HG03108 (cell line): ENCODE results near the gene IFT80.
"Not testable (repeated sequence)": the region's sequence is repeated elsewhere in the genome, so short reads cannot be mapped to it uniquely, and the experiment has no call there.

Experiments used
- ATAC-seq: cut with Tn5 transposase; IDR thresholded peaks from one replicate; pipeline ENCODE4 v1.9.1; 2021; ENCODE audit warnings: moderate library complexity; ENCODE audit not compliant: unreplicated experiment

The IFT80 gene

DNA sequence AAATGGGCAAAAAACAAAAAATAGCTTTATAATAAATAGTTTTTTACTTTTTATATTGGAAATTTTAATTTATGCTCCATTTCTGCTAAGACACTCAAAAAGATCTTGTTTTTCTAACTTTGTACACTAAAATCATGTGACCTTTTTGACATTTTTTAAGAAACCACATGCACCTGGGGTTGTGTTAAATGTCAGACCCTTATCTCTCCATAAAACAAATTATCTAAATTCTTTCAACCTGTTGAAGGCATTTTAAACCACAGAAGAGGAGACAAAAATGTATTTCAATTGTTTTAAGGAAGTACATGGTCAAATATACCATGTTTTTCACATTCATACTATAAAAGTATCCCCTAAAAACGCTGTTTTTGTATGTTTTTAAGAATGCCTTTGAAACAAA lies 29.2 kb downstream of the IFT80 start:
- no peak for ATAC-seq

DNA sequence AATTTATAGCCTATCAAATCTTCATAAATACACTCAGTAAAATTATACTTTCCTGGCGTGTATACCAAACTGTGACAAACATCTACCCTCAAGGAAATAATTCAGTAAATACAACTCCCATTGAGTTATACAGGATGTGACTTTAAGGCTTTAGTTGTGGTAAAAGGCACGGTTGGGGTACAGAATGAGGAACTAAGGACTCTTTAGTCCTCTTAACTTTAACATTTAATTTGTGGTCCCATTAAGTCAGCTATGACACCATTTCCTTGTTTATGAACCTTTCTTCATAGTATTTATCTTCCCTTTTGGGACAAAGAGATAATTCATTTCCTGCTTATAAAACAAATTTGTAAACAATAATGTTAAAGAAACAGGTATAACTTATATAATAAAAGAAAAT lies 30.2 kb downstream of the IFT80 start:
- ATAC-seq: peak; percentile 59

DNA sequence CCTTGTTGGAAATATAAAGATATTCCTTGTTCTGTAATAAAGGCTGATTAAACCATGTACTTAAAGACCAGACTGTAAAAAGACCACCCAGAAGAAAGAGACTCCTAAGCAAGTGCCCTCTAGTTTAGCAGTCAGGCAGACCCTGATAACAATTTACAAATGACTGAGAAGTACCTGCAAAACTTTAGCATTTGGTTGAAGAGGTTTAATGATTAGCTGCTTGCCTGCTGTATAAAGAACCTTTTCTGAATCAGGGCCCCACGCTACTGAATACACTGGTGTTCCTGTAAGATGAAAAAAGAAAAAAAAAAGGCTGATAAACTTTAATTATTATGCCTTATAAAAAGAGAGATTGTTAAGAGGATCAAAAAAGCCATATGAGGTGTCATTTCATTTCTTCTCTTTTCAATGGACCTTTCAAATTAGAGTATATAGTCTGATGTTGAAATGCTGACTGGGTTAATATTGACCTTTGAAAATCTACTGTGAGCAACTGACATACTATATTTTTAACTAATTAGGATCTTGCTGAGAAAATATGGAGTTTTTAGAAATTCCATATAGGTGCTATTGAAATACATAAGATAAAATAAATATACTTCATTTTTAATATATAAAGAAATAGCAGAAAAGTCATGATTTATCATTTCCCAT lies 33.0 kb downstream of the IFT80 start:
- ATAC-seq: no peak

GRCh38 chr3:160362896-160363295 lies 36.1 kb downstream of the IFT80 start:
- not testable (repeated sequence) for ATAC-seq

GRCh38 chr3:160355826-160356225 lies 43.2 kb downstream of the IFT80 start:
- no peak for ATAC-seq

DNA sequence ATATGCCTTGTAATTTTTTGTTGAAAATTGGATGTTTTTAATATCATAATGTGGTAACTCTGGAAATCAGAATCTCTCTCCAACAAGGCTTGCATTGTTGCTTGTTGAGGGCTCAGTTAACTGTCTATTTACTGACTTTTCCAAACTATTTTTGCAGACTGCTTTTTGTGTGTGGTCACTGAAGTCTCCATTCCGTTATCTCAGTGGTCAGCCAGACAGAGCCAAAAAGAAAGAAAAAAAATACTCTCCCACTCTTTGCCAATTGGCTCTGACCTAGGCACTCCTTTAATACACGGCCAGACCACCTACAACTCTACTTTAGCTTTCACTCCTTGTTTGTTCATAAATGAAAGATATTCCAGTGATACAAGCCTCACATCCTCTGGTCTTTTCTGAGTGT lies 52.5 kb downstream of the IFT80 start:
- no peak for ATAC-seq

- ATAC-seq: no peak
Measured at GRCh38 chr3:160343132-160343531, 55.9 kb downstream of the IFT80 start.

DNA sequence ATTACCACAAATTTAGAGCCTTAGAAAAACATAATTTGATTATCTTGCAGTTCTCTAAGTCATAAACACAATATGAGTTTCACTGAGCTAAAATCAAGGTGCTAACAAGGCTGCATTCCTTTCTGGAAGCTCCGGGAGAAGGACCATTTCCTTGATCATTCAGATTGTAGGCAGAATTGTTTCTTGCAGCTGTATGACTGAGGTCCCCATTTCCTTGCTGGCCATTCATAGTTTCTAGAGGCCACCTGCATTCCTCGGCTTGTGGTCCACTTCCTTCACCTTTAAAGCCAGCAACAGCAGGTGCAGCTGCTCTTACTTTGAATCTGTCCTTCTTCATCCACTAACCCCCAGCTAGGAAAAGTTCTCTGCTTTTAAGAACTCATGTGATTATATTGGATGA lies 58.7 kb downstream of the IFT80 start:
- ATAC-seq: no peak

GRCh38 chr3:160331127-160331937 lies 67.7 kb downstream of the IFT80 start:
- ATAC-seq: no peak

DNA sequence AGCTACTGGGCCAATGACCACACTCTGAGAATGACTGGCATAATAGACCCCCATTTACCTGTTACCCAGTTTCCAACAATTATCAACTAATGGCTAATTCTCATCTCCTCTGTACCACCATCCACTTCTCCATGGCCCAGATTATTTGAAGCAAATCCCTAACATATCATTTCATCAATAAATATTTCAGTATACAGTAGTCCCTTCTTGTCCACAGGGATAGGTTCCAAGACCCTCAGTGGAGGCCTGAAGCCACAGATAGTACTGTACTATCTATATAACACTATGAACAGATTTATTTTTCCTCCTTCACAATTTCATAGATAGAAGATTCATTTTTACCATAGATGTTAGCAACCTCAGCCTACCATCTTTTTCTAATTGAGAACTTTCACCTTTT lies 68.3 kb downstream of the IFT80 start:
- no peak for ATAC-seq

DNA sequence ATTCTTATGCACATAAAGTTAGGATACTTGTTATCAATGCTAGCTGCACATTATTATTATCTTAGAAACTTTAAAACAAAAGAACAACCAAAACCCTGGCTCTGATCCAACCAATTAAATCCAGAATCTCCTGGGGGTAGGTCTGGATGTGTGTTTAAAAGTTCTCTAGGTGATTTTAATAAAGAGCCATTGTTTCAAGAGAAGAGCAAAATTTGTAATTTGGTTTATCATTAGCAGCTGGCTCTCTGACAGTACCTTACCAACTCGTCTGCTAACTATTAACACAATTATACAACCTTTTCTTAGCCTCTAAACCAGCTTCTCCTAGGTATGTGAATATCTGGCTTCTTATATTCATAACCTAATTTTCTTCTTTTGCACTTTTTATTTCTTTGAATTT lies 68.9 kb downstream of the IFT80 start:
- no peak for ATAC-seq

- not testable (repeated sequence) for ATAC-seq
Measured at GRCh38 chr3:160326286-160326685, 72.7 kb downstream of the IFT80 start.

- ATAC-seq: not testable (repeated sequence)
Measured at GRCh38 chr3:160321821-160322220, 77.2 kb downstream of the IFT80 start.

DNA sequence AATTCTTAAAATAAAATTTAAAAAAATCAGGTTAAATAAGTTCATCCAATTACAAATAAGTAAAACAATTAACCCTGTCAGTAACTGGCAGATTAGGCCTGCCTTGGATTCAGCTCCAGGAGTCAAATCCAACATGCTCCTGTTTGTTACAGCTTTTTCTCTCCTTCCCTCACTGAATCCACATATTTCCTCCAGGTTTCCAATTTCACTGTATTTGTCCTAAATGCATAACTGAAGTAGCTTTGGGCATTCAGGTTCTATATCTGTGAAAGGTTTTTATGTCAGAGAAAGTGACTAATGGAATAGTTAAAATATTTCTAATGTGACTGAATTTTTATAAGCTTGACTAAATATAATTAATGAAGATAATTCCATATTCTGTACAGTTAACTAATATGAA lies 79.7 kb downstream of the IFT80 start:
- ATAC-seq: no peak

- no peak for ATAC-seq
Measured at GRCh38 chr3:160314995-160315394, 84.0 kb downstream of the IFT80 start.

GRCh38 chr3:160312014-160312624 lies 86.9 kb downstream of the IFT80 start:
- no peak for ATAC-seq

DNA sequence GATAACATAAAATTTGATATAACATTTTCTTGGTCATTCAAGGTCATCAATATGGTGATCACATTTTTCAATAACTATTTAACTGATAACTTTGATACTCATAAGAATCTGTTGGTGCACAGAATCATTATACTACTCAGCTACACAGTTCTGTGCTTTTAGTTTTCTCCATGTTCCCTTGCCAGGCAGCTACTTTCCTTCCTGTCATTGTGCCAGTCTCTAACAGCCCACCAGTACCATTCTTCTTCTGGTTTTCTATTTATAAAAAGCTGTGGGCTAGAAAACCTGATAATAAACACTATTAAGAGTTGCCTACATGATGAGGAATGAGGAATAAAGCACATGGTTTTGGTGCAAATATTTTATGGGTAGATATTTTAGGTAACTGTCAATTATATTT lies 96.2 kb downstream of the IFT80 start:
- ATAC-seq: no peak

GRCh38 chr3:160296591-160296990 lies 102.4 kb downstream of the IFT80 start:
- ATAC-seq: no peak

GRCh38 chr3:160291909-160292299 lies 107.1 kb downstream of the IFT80 start:
- ATAC-seq: no peak

DNA sequence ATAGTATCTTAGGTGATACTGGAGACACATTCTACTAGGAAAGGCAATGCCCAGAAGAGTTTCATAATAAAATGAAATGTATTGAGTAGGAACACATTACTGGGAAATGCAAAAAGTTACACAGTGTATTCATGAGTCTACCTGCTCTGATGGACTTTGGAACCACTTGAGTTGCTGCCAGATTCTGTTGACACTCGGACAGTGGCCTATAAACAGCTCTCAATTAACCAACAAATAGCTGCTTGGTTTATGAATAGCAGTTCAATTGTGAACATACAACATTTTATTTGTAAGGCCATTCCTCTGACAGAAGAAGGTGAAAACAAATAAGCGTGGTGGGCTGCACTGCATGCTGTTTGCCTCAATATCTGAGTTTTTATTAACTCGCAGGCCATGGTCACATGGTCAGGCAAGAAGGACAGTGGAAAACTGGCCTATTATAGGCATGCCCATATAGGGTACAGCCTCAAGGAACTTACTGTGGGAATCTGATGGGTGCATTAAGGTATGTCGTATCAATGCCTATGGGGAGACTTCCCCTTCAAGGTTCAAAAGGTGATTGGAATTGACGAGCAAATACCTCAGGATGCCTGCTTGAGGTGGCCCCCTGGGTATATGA lies 107.6 kb downstream of the IFT80 start:
- no peak for ATAC-seq

GRCh38 chr3:160287666-160288065 lies 111.4 kb downstream of the IFT80 start:
- ATAC-seq: no peak

- ATAC-seq: no peak
Measured at GRCh38 chr3:160286231-160286630, 112.8 kb downstream of the IFT80 start.
